ENCODE measurements around the gene PPP1R14B.

The PPP1R14B gene

DNA sequence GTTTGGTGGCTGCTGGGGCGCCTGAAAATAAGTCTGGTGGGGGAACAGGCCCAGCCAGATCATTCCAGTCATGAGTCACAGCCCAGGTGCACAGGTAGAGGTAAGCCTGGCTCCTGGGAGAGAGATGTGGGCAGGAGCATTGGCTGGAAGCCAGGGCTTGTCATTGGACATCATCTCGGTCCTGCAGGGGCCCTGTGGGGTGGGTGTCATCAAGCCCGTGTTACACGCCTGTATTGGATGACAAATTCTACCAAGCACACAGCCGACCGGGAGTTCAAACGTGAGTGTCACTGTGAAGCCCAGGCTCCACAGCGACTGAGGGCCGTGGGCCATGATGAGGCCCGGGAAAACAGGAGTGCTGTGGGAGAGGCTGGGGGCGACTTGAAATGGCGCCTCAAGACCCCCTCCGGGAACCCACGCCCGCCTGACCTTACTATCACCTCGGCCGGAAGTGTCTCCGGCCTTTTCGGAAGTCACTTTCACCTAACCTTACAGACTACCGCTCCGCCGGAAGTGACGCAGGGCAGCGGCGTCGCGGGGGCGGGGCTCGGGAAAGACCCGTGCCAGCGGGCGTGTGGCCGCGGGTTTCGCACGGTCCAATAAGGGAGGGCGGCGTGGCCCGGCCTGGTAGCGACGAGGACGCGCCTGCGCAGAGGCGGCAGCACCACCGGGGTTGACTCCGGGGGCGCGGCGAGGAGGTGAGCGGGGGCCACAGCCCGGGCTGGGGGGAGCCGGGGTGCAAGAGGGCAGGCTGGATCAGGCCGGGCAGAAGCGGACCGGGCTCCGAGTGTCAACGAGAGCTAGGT lies 6.1 kb downstream of the PPP1R14B start, which contains the start of gene FKBP2:
FKBP2 (plus strand) TSS at position 661 of the 806 bp plus-strand sequence. CDS start 1,293 bp downstream, outside the sequence.
- Mint-ChIP-seq H3K27ac (peak within 1 kb of the TSS; percentile 93), H3K4me3 (peak within 1 kb of the TSS; percentile 90), H3K4me1 (peaks cover 64% of the 10 kb centered on the region), H3K36me3 (peaks cover 32% of the 10 kb centered on the region), H3K9me3 (no peaks in the 10 kb centered on the region), H3K27me3 (no peaks in the 10 kb centered on the region)
- CTCF ChIA-PET: interaction anchor here (0.8 to 1.2 kb wide), 5 partner anchors 9 to 64 kb away, joined by 3 to 7 read pairs (median 4); partner anchors contain the start of genes ESRRA, NUDT22, PLCB3 and TRPT1
- DNase-seq: peak; percentile 97

DNA sequence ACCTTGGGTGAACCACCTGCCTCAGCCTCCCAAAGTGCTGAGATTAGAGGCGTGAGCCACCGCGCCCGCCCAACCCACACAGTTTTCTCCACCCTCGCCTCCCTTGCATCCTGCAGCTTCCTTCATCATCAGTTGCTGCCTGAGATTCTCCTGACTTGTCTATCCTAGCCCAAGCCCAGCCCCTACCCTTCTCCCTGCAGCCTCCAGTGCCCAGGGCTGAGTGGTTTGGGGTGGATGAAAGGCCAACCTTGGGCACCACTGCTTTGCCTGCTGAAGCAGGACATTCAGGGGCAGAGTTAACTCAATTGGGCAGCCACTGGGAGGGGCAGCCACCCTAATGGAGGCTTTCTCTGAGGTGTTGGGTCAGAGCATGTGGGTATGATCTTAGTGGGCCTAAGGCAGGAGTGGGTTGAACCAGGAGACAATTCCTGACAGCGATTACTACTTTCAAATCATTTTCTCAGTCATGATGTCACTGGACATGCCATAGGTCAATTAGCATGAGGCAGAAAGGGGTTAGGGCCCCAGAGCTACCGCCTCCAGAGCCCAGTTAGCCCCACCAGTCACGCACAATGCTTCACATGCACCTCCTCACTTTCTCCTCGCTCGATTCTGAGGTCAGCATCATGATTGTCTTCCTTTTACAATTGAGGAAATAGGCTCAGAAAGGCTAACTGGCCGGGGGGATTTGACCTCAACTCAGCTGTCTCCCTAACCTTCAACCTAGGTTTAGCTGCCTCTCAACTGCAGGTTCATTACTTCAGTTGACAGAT lies 6.9 kb downstream of the PPP1R14B start:
- Mint-ChIP-seq H3K4me3 (peak overlapping the region; percentile 90), H3K27ac (peak overlapping the region; percentile 93), H3K4me1 (peaks cover 64% of the 10 kb centered on the region), H3K36me3 (peaks cover 32% of the 10 kb centered on the region), H3K9me3 (no peaks in the 10 kb centered on the region), H3K27me3 (no peaks in the 10 kb centered on the region)
- CTCF ChIA-PET: no interaction called here
- no peak for DNase-seq

DNA sequence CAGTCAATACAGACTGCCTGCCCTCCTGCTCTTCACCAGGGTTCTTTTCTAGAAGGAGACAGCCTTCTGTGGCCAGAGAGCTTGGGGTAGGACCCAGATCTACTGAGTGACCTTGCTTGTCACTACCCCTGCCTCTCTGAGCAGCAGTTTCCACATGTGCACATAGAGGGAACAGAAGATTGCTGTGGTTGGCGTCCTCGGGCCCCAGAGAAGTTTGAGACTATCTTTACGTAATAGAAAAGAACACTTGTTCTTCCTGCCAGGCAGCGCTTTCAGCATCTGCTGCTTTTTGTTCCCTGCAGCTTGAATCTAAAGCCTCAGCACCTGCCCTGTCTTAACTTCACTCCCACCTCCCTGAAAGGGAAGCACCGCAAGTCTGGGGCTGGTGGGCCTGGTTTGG lies 7.7 kb downstream of the PPP1R14B start:
- H3K27me3 Mint-ChIP-seq: no peaks in the 10 kb centered on the region
- H3K4me1 Mint-ChIP-seq: peaks cover 58% of the 10 kb centered on the region
- DNase-seq: no peak
- CTCF ChIA-PET: interaction anchor here (1.4 to 2.2 kb wide), 2 partner anchors 11 to 35 kb away, joined by 4 to 5 read pairs; no protein-coding TSS in a partner anchor
- H3K27ac Mint-ChIP-seq: peak overlapping the region; percentile 73
- H3K36me3 Mint-ChIP-seq: peaks cover 30% of the 10 kb centered on the region
- H3K4me3 Mint-ChIP-seq: no peak overlapping the region
- no peaks in the 10 kb centered on the region for H3K9me3 Mint-ChIP-seq

DNA sequence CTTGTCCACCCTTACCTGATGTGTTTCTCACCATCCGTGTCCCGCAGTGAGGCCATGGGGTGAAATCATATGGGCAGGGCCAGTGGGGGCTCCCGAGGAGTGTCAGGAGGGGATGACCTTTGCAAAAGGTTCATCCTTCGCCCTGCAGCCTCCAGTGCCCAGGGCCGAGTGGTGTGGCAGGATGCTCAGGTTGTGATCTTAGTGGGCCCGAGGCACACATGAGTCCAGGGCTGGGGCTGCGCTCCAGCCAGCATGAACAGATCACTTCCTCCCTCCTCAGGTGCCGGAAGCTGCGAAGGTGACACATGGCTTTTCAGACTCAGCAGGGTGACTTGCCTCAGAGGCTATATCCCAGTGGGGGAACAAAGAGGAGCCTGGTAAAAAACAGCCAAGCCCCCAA lies 8.7 kb downstream of the PPP1R14B start:
- peak overlapping the region; percentile 21 for H3K4me3 Mint-ChIP-seq
- peaks cover 24% of the 10 kb centered on the region for H3K36me3 Mint-ChIP-seq

DNA sequence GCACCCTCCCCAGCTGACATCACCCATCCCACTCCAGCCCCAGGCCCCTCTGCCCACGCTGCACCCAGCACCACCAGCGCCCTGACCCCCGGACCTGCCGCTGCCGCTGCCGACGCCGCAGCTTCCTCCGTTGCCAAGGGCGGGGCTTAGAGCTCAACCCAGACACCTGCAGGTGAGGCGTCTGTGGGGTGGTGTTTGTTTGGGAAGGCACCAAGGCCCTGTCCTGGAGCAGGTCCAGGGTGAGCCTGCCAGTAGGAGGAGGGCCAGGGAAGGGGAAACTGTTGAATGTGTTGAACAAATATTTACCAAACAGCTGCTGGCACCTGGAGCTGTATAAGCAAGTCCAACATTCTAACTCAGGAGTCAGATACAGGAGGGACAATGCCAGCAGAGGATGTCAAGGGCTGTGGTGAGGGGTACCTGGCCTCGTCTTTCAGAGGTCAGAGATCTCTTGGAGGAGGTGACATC lies 9.2 kb downstream of the PPP1R14B start:
- no peaks in the 10 kb centered on the region for H3K9me3 Mint-ChIP-seq
- H3K36me3 Mint-ChIP-seq: peaks cover 24% of the 10 kb centered on the region
- peak overlapping the region; percentile 52 for H3K27ac Mint-ChIP-seq
- peaks cover 54% of the 10 kb centered on the region for H3K4me1 Mint-ChIP-seq
- H3K27me3 Mint-ChIP-seq: no peaks in the 10 kb centered on the region
- DNase-seq: no peak
- CTCF ChIA-PET: interaction anchor here (0.8 to 2.2 kb wide), 3 partner anchors 12 to 67 kb away, joined by 3 to 5 read pairs (median 4); no protein-coding TSS in a partner anchor
- no peak overlapping the region for H3K4me3 Mint-ChIP-seq

More for the DNA sequence above, 8.7 kb downstream of the PPP1R14B start:
- no peak for DNase-seq
- CTCF ChIA-PET: interaction anchor here (1.4 to 2.2 kb wide), 2 partner anchors 12 to 34 kb away, joined by 4 to 5 read pairs; no protein-coding TSS in a partner anchor
- Mint-ChIP-seq H3K4me1 (peaks cover 54% of the 10 kb centered on the region), H3K9me3 (no peaks in the 10 kb centered on the region), H3K27me3 (no peaks in the 10 kb centered on the region), H3K27ac (no peak overlapping the region)

DNA sequence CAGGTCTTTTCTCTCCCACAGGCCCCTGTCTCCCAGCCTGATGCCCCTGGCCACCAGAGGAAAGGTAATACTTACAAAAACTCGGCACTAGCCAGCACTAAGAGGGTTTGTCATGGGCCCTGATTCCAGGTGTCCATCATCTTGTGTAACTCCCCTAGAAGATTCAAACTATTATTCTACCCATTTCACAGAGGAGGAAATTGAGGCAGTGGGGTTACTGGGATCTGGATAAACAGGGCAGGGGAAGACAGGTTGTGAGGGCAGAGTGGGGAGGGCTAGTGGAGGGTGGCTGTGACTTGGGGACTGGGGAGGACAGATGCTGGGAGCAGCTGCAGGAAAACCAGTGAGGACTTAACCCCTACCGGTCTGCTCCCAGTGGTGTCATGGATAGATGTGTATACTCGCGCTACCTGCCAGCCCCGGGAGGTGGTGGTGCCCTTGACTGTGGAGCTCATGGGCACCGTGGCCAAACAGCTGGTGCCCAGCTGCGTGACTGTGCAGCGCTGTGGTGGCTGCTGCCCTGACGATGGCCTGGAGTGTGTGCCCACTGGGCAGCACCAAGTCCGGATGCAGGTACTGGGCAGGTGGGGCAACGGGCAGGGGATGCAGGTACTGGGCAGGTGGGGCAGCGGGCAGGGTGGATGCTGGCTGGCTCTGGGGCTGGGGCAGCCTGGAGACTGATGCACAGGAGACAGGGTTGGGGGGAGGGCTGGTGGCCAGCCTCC lies 11.1 kb downstream of the PPP1R14B start:
- DNase-seq: no peak
- CTCF ChIA-PET: interaction anchor here (0.8 kb wide), 1 partner anchor 9 kb away, joined by 3 read pairs; the partner anchor contains the start of gene NUDT22
- Mint-ChIP-seq H3K9me3 (no peaks in the 10 kb centered on the region), H3K27ac (peak overlapping the region; percentile 62), H3K36me3 (peaks cover 25% of the 10 kb centered on the region), H3K27me3 (no peaks in the 10 kb centered on the region), H3K4me3 (peak overlapping the region; percentile 84), H3K4me1 (peaks cover 63% of the 10 kb centered on the region)

DNA sequence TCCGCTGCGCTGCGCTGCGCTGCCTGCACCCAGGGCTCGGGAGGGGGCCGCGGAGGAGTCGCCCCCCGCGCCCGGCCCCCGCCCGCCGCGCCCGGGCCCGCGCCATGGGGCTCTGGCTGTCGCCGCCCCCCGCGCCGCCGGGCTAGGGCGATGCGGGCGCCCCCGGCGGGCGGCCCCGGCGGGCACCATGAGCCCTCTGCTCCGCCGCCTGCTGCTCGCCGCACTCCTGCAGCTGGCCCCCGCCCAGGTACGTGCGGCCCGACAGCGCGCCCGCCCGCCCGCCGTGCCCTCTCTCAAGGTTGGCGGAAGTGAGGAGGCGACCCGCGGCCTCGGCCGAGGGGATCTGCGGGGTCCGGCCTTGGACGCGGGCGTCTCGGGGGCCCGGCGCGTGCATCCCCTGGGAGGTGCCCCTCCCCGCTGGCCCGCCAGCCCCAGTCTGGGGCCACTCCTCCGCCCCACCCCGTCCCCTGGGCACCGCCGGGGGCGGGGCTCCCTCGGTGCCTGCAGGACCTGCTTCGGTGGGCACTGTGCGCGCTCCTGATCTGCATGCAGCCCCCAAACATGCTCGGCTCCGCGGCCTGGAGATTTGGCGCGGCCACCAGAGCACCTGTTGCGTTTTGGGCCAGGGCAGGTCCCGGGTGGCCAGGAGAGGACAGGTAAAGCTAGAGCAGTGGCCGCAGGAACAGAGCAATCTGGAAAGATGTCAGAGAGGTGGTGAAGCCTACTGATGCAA lies 11.9 kb downstream of the PPP1R14B start:
- Mint-ChIP-seq H3K27me3 (no peaks in the 10 kb centered on the region), H3K4me1 (peaks cover 59% of the 10 kb centered on the region), H3K27ac (peak overlapping the region; percentile 62), H3K36me3 (peaks cover 22% of the 10 kb centered on the region), H3K9me3 (no peaks in the 10 kb centered on the region), H3K4me3 (peak overlapping the region; percentile 84)
- DNase-seq: peak; percentile 72
- CTCF ChIA-PET: no interaction called here

DNA sequence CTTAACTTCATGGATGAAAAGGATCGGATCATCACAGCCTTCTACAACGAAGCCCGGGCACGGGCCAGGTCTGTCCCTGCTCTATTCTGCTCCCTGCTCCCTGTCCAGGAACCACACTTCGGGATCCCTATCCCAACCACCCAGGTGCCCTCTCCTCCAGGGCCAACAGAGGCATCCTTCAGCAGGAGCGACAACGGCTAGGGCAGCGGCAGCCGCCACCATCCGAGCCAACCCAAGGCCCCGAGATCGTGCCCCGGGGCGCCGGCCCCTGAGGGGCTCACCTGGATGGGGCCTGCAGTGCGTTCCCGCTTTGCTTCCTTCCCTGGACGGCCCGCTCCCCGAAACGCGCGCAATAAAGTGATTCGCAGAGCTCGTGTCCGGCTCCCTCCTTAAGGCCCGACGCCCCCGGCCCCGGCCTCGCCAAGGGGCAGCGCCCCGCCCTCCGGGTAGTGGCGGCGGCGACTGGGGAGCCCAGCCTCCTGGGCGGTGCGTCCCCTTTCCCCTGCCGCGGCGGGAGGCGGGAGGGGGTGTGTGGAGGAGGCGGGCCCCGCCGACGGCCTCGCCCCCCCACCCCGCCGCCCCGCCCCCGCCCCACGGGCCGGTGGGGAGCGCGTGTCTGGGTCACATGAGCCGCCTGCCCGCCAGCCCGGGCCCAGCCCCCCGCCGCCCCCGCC lies 12.7 kb downstream of the PPP1R14B start, which contains the start of gene VEGFB:
VEGFB (plus strand) TSS at position 672 of the 674 bp plus-strand sequence. CDS start 250 bp downstream, outside the sequence.
- CTCF ChIA-PET: no interaction called here
- H3K27ac Mint-ChIP-seq: peak within 1 kb of the TSS; percentile 62
- no peaks in the 10 kb centered on the region for H3K27me3 Mint-ChIP-seq
- H3K4me3 Mint-ChIP-seq: peak within 1 kb of the TSS; percentile 84
- peaks cover 63% of the 10 kb centered on the region for H3K4me1 Mint-ChIP-seq
- peak; percentile 82 for DNase-seq
- H3K9me3 Mint-ChIP-seq: no peaks in the 10 kb centered on the region
- H3K36me3 Mint-ChIP-seq: peaks cover 26% of the 10 kb centered on the region

DNA sequence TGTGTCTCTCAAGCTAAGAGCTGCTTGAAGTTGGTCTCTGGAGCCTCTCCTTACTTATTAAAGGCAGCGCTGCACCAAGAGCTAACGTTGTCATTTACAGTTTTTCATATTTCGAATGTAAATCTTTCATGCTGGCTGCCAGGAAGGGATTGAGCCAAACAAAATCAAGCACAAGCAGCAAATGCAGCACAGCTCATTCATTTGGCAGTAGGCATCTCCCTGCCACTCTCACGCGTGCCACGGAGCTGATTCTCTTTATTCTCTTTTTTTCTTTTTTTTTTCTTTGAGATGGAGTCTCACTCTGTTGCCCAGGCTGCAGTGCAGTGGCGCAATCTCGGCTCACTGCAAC lies 13.8 kb downstream of the PPP1R14B start:
- Mint-ChIP-seq H3K27me3 (no peaks in the 10 kb centered on the region), H3K27ac (no peak overlapping the region), H3K9me3 (no peaks in the 10 kb centered on the region), H3K36me3 (peaks cover 17% of the 10 kb centered on the region), H3K4me1 (peaks cover 64% of the 10 kb centered on the region), H3K4me3 (peak overlapping the region; percentile 66)
- CTCF ChIA-PET: interaction anchor here (0.7 kb wide), 1 partner anchor 28 kb away, joined by 3 read pairs; no protein-coding TSS in a partner anchor
- DNase-seq: no peak

DNA sequence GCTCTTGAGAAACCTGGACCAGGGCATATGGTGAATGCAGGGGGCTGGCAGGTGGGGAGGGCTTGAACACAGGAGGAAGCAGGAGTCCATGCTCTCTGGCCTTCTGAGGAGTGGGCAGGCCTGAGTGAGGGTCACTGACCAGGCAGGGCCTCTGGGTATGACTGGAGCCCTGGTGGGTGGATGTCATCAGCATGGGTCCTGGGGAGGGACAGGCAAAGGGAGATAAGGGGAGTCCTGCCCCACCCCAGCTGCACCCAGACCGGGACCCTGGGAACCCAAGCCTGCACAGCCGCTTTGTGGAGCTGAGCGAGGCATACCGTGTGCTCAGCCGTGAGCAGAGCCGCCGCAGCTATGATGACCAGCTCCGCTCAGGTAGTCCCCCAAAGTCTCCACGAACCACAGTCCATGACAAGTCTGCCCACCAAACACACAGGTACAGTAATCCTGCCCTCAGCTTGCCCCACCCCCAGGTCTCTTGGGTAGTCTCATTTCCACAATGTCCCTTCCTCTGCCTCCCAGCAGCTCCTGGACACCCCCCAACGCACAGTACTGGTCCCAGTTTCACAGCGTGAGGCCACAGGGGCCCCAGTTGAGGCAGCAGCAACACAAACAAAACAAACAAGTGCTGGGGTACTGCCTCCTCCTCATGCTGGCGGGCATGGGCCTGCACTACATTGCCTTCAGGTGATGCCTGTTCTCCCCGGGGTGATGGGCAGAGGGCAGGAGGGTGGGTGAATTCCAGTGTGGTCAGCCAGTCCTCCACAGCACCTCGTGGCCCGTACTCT lies 14.4 kb downstream of the PPP1R14B start:
- H3K36me3 Mint-ChIP-seq: peaks cover 16% of the 10 kb centered on the region
- no peaks in the 10 kb centered on the region for H3K27me3 Mint-ChIP-seq
- peaks cover 67% of the 10 kb centered on the region for H3K4me1 Mint-ChIP-seq
- DNase-seq: no peak
- peak overlapping the region; percentile 87 for H3K4me3 Mint-ChIP-seq
- CTCF ChIA-PET: interaction anchor here (0.6 to 0.7 kb wide), 2 partner anchors 28 to 69 kb away, joined by 3 read pairs; no protein-coding TSS in a partner anchor
- H3K9me3 Mint-ChIP-seq: no peaks in the 10 kb centered on the region
- H3K27ac Mint-ChIP-seq: peak overlapping the region; percentile 62

DNA sequence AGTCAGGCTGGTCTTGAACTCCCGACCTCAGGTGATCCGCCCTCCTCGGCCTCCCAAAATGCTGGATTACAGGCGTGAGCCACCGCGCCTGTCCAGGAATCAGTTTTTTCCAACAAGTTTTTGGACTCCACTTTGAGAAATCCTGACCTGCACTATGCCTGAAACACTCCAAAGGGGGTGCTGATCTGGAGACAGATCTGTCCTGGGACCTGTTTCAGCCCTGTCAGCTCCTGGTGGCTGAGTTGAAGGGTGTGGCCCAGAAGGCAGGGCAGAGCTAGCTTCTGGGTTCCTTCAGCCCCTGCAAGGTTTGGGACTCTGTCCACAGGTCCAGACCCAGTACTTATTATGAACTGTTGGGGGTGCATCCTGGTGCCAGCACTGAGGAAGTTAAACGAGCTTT lies 15.2 kb downstream of the PPP1R14B start:
- peaks cover 65% of the 10 kb centered on the region for H3K4me1 Mint-ChIP-seq
- CTCF ChIA-PET: interaction anchor here (0.7 to 1.6 kb wide), 2 partner anchors 27 to 86 kb away, joined by 3 to 4 read pairs; partner anchors contain the start of gene TRMT112
- H3K36me3 Mint-ChIP-seq: peaks cover 10% of the 10 kb centered on the region
- H3K4me3 Mint-ChIP-seq: peak overlapping the region; percentile 87
- H3K27me3 Mint-ChIP-seq: no peaks in the 10 kb centered on the region
- no peak for DNase-seq
- no peaks in the 10 kb centered on the region for H3K9me3 Mint-ChIP-seq
- peak overlapping the region; percentile 62 for H3K27ac Mint-ChIP-seq

DNA sequence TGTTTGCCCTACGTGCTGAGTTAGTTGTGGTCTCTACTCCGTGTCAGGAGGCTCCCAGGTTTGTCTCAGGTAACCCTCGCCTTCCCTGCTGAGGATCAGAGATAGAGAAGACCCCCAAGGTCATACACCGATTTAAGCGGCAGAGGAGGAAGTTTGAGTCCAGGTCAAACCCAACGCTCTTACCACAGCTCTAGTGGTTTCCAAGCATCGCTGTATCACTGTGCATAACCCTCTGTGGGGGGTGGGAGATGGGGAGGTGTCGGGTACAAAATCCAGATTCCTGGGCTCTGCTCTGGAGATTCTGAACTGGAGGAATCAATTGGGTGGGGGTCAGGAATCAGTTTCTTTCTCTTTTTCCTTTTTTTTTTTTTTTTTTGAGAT lies 15.8 kb downstream of the PPP1R14B start:
- H3K27me3 Mint-ChIP-seq: no peaks in the 10 kb centered on the region
- H3K4me1 Mint-ChIP-seq: peaks cover 65% of the 10 kb centered on the region
- peaks cover 10% of the 10 kb centered on the region for H3K36me3 Mint-ChIP-seq
- CTCF ChIA-PET: interaction anchor here (0.7 to 1.6 kb wide), 3 partner anchors 26 to 86 kb away, joined by 3 to 4 read pairs (median 3); partner anchors contain the start of gene TRMT112
- no peaks in the 10 kb centered on the region for H3K9me3 Mint-ChIP-seq
- peak overlapping the region; percentile 91 for H3K27ac Mint-ChIP-seq
- no peak for DNase-seq
- H3K4me3 Mint-ChIP-seq: peak overlapping the region; percentile 87
